Neural crest cell (in vitro differentiated cells): ENCODE results near the gene DIS3L. TPM values are rescaled to one million over a fixed set of nuclear protein-coding genes. Genes with fewer than 3 reads are reported as not detected.
"Not testable (repeated sequence)": the region's sequence is repeated elsewhere in the genome, so short reads cannot be mapped to it uniquely, and the experiment has no call there.

Experiments used
- DNase-seq: peaks from one replicate; pipeline ENCODE4 v3.0.0; 2021; ENCODE audit warnings: low read depth, mixed read lengths, low spot score
- H3K27ac Mint-ChIP-seq: one replicate; pipeline ENCODE4 v1.8.0; 2021; ENCODE audit warnings: mild to moderate bottlenecking, mixed read lengths; ENCODE audit not compliant: unreplicated experiment
- H3K27me3 Mint-ChIP-seq: 2 replicates; pipeline ENCODE4 v1.8.0; 2021; ENCODE audit warnings: low read depth, mild to moderate bottlenecking, mixed read lengths
- H3K36me3 Mint-ChIP-seq: 2 replicates; pipeline ENCODE4 v1.8.0; 2021; ENCODE audit warnings: low read depth, mild to moderate bottlenecking, mixed read lengths
- H3K4me1 Mint-ChIP-seq: 2 replicates; pipeline ENCODE4 v1.8.0; 2021; ENCODE audit warnings: mixed read lengths
- H3K4me3 Mint-ChIP-seq: one replicate; pipeline ENCODE4 v1.8.0; 2021; ENCODE audit warnings: mild to moderate bottlenecking, mixed read lengths
- H3K9me3 Mint-ChIP-seq: 2 replicates; pipeline ENCODE4 v1.8.0; 2021; ENCODE audit warnings: mixed read lengths
- total RNA-seq: library from RNA; stranded (reverse); gene quantifications from 2 replicates; pipeline ENCODE4 v1.2.1, GENCODE V29; 2021
- TF ChIP-seq, protein P1 (sequence below): fragments of 200-600 bp; sonication (generic); conservative IDR thresholded peaks from 2 replicates; pipeline ENCODE4 v1.5.0; 2021; ENCODE audit warnings: antibody characterized with exemption, mild to moderate bottlenecking

Gene DIS3L
- total RNA-seq, 1 donor from 2014 or later: 56.3 TPM

DNA sequence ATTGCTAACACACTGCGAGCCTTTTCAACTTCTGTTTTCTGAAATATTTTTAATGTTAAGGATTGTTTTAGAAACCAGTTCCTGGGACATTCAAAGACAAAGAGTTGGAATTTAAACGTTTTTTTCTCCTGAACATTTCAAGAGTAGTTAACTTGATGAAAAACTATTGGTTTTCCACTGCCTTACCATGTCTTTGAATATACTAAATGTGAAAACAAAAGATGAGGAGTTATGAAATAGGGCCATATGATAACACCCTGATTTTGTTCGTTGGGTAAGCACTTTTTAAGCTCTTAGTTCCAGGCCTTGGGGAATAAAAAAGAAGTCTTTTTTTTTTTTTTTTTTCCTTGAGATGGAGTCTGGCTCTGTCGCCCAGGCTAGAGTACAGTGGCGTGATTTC, 2.8 kb downstream of the DIS3L start:
- Mint-ChIP-seq H3K4me3 (peak overlapping the region; percentile 91), H3K9me3 (no peaks in the 10 kb centered on the region), H3K27me3 (no peaks in the 10 kb centered on the region), H3K27ac (no peak overlapping the region), H3K4me1 (peaks cover 46% of the 10 kb centered on the region), H3K36me3 (peaks cover 5% of the 10 kb centered on the region)
- TF ChIP-seq, protein P1, sequence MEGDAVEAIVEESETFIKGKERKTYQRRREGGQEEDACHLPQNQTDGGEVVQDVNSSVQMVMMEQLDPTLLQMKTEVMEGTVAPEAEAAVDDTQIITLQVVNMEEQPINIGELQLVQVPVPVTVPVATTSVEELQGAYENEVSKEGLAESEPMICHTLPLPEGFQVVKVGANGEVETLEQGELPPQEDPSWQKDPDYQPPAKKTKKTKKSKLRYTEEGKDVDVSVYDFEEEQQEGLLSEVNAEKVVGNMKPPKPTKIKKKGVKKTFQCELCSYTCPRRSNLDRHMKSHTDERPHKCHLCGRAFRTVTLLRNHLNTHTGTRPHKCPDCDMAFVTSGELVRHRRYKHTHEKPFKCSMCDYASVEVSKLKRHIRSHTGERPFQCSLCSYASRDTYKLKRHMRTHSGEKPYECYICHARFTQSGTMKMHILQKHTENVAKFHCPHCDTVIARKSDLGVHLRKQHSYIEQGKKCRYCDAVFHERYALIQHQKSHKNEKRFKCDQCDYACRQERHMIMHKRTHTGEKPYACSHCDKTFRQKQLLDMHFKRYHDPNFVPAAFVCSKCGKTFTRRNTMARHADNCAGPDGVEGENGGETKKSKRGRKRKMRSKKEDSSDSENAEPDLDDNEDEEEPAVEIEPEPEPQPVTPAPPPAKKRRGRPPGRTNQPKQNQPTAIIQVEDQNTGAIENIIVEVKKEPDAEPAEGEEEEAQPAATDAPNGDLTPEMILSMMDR: no peak
- no peak for DNase-seq

DNA sequence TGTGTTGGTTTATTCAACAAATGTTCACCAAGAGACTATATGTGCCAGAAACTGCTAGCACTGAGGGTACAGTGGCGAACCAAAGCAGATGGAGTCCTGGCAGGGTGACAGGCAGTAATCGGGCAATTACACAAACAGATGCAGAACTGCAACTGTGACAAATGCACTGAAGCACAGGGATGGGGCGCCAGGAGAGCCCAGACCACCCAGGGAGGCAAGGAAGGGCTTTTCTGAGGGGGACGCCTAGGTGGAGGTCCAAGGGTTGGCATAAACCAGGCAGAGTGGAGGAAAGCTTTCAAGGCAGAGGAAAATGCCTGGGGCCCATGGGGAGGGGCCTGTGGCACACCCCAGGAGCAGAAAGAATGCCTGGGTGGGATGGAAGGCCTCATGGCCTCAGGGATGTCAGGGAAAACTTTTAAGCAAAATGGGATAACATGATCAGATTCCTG, 5.5 kb downstream of the DIS3L start:
- DNase-seq: no peak
- no peak overlapping the region for H3K4me3 Mint-ChIP-seq
- H3K27ac Mint-ChIP-seq: no peak overlapping the region
- TF ChIP-seq, protein P1: no peak
- H3K27me3 Mint-ChIP-seq: no peaks in the 10 kb centered on the region
- peaks cover 31% of the 10 kb centered on the region for H3K4me1 Mint-ChIP-seq
- no peaks in the 10 kb centered on the region for H3K9me3 Mint-ChIP-seq
- H3K36me3 Mint-ChIP-seq: peaks cover 5% of the 10 kb centered on the region

GRCh38 chr15:66302489-66303278, 9.3 kb downstream of the DIS3L start:
- H3K27me3 Mint-ChIP-seq: no peaks in the 10 kb centered on the region
- H3K4me1 Mint-ChIP-seq: peaks cover 3% of the 10 kb centered on the region
- H3K36me3 Mint-ChIP-seq: peaks cover 4% of the 10 kb centered on the region
- H3K27ac Mint-ChIP-seq: peak overlapping the region; percentile 3
- TF ChIP-seq, protein P1: no peak
- H3K9me3 Mint-ChIP-seq: no peaks in the 10 kb centered on the region
- H3K4me3 Mint-ChIP-seq: no peak overlapping the region
- no peak for DNase-seq

DNA sequence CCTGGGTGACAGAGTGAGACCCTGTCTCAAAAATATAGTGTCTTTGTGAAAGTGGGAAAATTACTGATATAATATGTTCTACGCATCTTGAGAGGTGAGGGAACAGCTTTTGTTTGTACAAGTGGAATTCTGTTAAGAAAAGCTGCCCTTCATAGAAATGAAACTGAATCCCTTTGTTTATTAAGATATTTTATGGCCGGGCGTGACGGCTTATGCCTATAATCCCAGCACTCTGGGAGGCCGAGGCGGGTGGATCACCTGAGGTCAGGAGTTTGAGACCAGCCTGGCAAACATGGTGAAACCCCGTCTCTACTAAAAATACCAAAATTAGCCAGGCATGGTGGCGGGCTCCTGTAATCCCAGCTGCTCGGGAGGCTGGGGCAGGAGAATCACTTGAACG, 11.1 kb downstream of the DIS3L start:
- H3K4me3 Mint-ChIP-seq, H3K4me1 Mint-ChIP-seq, H3K36me3 Mint-ChIP-seq, DNase-seq, H3K27ac Mint-ChIP-seq, H3K27me3 Mint-ChIP-seq, H3K9me3 Mint-ChIP-seq: not testable (repeated sequence)

DNA sequence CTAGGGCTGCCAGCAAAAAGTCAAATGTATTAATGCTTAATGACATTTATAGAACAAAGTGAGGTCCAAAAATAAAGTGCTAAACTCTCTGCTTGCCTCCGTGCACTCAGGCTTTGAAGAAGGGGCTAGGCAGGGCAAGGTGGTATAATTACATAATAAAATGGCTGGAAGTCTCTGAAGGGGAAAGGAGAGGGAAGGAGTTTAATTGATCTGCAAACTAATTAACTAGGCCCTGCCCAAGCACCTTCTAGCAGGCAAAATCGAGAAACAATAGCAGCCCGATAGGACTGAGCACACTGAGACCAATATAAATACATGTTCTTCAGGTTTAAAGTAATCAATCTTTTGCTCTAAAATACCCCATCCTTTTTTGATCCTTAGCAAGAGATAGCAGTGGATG, 13.0 kb downstream of the DIS3L start:
- no peak overlapping the region for H3K4me3 Mint-ChIP-seq

GRCh38 chr15:66308531-66308930, 15.2 kb downstream of the DIS3L start:
- Mint-ChIP-seq H3K36me3 (peaks cover 9% of the 10 kb centered on the region), H3K27me3 (no peaks in the 10 kb centered on the region)

More for the DNA sequence above, 13.0 kb downstream of the DIS3L start:
- Mint-ChIP-seq H3K9me3 (no peaks in the 10 kb centered on the region), H3K4me1 (no peaks in the 10 kb centered on the region), H3K36me3 (peaks cover 6% of the 10 kb centered on the region), H3K27me3 (no peaks in the 10 kb centered on the region), H3K27ac (no peak overlapping the region)
- DNase-seq: no peak
- TF ChIP-seq, protein P1: no peak

More at GRCh38 chr15:66308531-66308930, 15.2 kb downstream of the DIS3L start:
- H3K4me3 Mint-ChIP-seq: no peak overlapping the region
- no peak overlapping the region for H3K27ac Mint-ChIP-seq
- DNase-seq: no peak
- no peaks in the 10 kb centered on the region for H3K4me1 Mint-ChIP-seq
- TF ChIP-seq, protein P1: no peak
- H3K9me3 Mint-ChIP-seq: no peaks in the 10 kb centered on the region
